ENCODE measurements around the gene BCL2L12.

DNA sequence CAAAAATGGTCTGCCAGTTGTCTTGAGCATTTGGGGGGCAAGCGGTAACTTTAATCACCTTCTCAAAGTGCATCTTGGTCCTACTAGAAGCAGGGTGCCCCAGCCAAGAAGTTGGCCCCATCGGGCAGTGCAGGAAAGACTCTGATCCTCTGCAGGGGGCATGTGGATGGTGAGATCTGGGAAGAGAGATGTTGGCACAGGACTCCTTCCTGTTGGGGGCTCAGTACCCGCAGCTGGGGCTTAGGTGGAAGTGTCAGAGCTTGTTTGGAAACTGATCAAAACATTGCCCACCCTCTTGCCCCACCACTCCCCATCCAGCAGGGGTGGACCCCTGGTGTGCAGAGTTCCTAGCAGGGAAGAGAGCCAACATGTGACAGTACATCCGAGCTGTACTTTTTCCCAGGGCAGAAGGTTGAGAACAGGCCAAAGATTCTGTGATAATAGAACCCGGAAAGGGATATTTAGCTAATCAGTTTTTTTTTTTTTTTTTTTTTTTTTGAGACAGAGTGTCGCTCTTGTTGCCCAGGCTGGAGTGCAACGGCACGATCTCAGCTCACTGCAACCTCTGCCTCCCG, 34.6 kb upstream of the BCL2L12 start:
- TF ChIP-seq CTCF (IDR thresholded peaks at IDR 0.05; ENCODE audit: low read depth, low read length, poor library complexity, severe bottlenecking) (no peak), EZH2phosphoT487 (IDR thresholded peaks at IDR 0.05; ENCODE audit: borderline replicate concordance, low read length) (no peak)
